ENCODE results near the gene RALBP1.

GRCh38 chr18:9437672-9438071 is 37.6 kb upstream of the RALBP1 start:
- TF ChIP-seq POLR2AphosphoS5 (IDR thresholded peaks at IDR 0.05; ENCODE audit: low read depth, low read length) (no peak), POLR2A (IDR thresholded peaks at IDR 0.05; ENCODE audit: low read depth, low read length) (no peak)

All from GM12891 (cell line).